AG09309 (cell line): ENCODE results near the gene PPM1B.
"Not testable (repeated sequence)": the region's sequence is repeated elsewhere in the genome, so short reads cannot be mapped to it uniquely, and the experiment has no call there.

Experiments
- DNase-seq: peaks from one replicate; pipeline ENCODE4 v3.0.0-alpha.2; 2010; ENCODE audit warnings: low read depth
- H3K4me3 ChIP-seq: 2 replicates; pipeline ENCODE4 v1.5.1; 2011; ENCODE audit warnings: mild to moderate bottlenecking, low read depth, low read length, moderate library complexity; ENCODE audit not compliant: control insufficient read depth
- CTCF ChIP-seq: IDR thresholded peaks from 2 replicates; pipeline ENCODE4 v1.5.1; 2011; ENCODE audit warnings: mild to moderate bottlenecking, low read depth, low read length, inconsistent platforms; ENCODE audit not compliant: insufficient read depth, control insufficient read depth; ENCODE audit errors: missing control alignments

Gene PPM1B

GRCh38 chr2:44201648-44202165 lies 33.0 kb downstream of the PPM1B start:
- TF ChIP-seq CTCF, result no peak
- no peak for DNase-seq
- H3K4me3 ChIP-seq, result no peak overlapping the region

GRCh38 chr2:44203542-44203941 lies 34.9 kb downstream of the PPM1B start:
- DNase-seq, result no peak
- H3K4me3 ChIP-seq, result no peak overlapping the region
- TF ChIP-seq CTCF, result no peak

GRCh38 chr2:44205169-44205568 lies 36.5 kb downstream of the PPM1B start:
- H3K4me3 ChIP-seq, result no peak overlapping the region
- no peak for TF ChIP-seq CTCF
- no peak for DNase-seq

- no peak for DNase-seq
- TF ChIP-seq CTCF, result no peak
- H3K4me3 ChIP-seq, result no peak overlapping the region
Observed at GRCh38 chr2:44207102-44207501, 38.4 kb downstream of the PPM1B start.

- not testable (repeated sequence) for DNase-seq
Observed at GRCh38 chr2:44207648-44208047, 39.0 kb downstream of the PPM1B start.

GRCh38 chr2:44210362-44210761 lies 41.7 kb downstream of the PPM1B start:
- no peak for DNase-seq
- TF ChIP-seq CTCF, result no peak
- H3K4me3 ChIP-seq, result no peak overlapping the region

More at GRCh38 chr2:44207648-44208047, 39.0 kb downstream of the PPM1B start:
- not testable (repeated sequence) for H3K4me3 ChIP-seq

- DNase-seq, result no peak
- no peak for TF ChIP-seq CTCF
- H3K4me3 ChIP-seq, result no peak overlapping the region
Observed at GRCh38 chr2:44211183-44211582, 42.5 kb downstream of the PPM1B start.
